Upper lobe of left lung (tissue), 6 donors: ENCODE data around the gene KRT71. TPM values are rescaled to one million over a fixed set of nuclear protein-coding genes. Genes with fewer than 3 reads are reported as not detected.

Experiments used
- ATAC-seq, 2 donors: fragments of 200-7000 bp; cut with Tn5 transposase; one replicate each; pipeline ENCODE4 v1.9.1; 2022; ENCODE audit warnings: mild to moderate bottlenecking in 2 of 2, moderate library complexity in 2 of 2; ENCODE audit not compliant: low FRiP score in 2 of 2
- DNase-seq, 2 donors: peaks; one replicate each; pipeline ENCODE4 v3.0.0-alpha.2; 2019 to 2020
- H3K27ac ChIP-seq, 4 donors: fragments of 200-600 bp; sonication (generic); one replicate each; pipeline ENCODE4 v1.5.1; 2016 to 2019
- H3K27me3 ChIP-seq, 4 donors: fragments of 200-600 bp; sonication (generic); one replicate each; pipeline ENCODE4 v1.5.1; 2017 to 2019
- H3K36me3 ChIP-seq, 4 donors: fragments of 200-600 bp; sonication (generic); one replicate each; pipeline ENCODE4 v1.5.1; 2016 to 2019
- H3K4me1 ChIP-seq, 4 donors: fragments of 200-600 bp; sonication (generic); one replicate each; pipeline ENCODE4 v1.5.1; 2018 to 2019
- H3K4me3 ChIP-seq, 4 donors: fragments of 200-600 bp; sonication (generic); one replicate each; pipeline ENCODE4 v1.5.1; 2017 to 2019; ENCODE audit warnings: mild to moderate bottlenecking in 2 of 4, moderate library complexity in 1 of 4
- H3K9me3 ChIP-seq, 4 donors: fragments of 200-600 bp; sonication (generic); one replicate each; pipeline ENCODE4 v1.5.1; 2018 to 2019
- CTCF ChIP-seq, 6 experiments: fragments of 450-650 bp in 4 of 6; fragments of 200-600 bp in 2 of 6; sonication (generic) in 2 of 6; IDR thresholded peaks; one replicate each; pipeline ENCODE4 v1.5.1; 2016 to 2019; ENCODE audit warnings: antibody characterized with exemption in 6 of 6
- EP300 ChIP-seq, 4 donors: sonication (generic); formaldehyde crosslinking; IDR thresholded peaks; one replicate each; pipeline ENCODE4 v1.5.1; 2017; ENCODE audit warnings: antibody characterized with exemption in 4 of 4, control low read depth in 2 of 4
- POLR2A ChIP-seq, 4 donors: fragments of 450-650 bp; IDR thresholded peaks; one replicate each; pipeline ENCODE4 v1.5.1; 2016 to 2017; ENCODE audit warnings: antibody characterized with exemption in 4 of 4, mild to moderate bottlenecking in 2 of 4
- POLR2AphosphoS5 ChIP-seq, 2 donors: sonication (generic); formaldehyde crosslinking; IDR thresholded peaks; one replicate each; pipeline ENCODE4 v1.5.1; 2017; ENCODE audit warnings: antibody characterized with exemption in 2 of 2
- WGBS, 2 donors: methylation state at CpG; one replicate each; pipeline ENCODE4 v1.1.5; 2017 to 2018; 5-methylcytosine and 5-hydroxymethylcytosine counted together
- total RNA-seq, 6 donors: library from RNA; depleted of rRNA in 4 of 6; stranded (reverse); fragments of >200 nt in 4 of 6; gene quantifications; one replicate each; pipeline versions ENCODE4 v1.1.0 to v1.2.1, GENCODE V29; 2016 to 2021
- donor health status: DM: no; HTN: no; CAD: no; lungs with moderate emphysema.
- donor health status: DM: no; HTN: yes; CAD: no; lungs with severe emphysema.

KRT71 gene
- total RNA-seq, 6 donors from 2014 or later = not detected

GRCh38 chr12:52525661-52526499, 27.1 kb downstream of the KRT71 start:
- no peak for TF ChIP-seq POLR2AphosphoS5 (IDR thresholded peaks at IDR 0.05)
- TF ChIP-seq POLR2A (IDR thresholded peaks at IDR 0.05) = no peak
- TF ChIP-seq CTCF (IDR thresholded peaks at IDR 0.05) = no peak
- TF ChIP-seq EP300 (IDR thresholded peaks at IDR 0.05) = no peak
- no peaks in the 10 kb centered on the region for H3K4me1 ChIP-seq
- H3K4me3 ChIP-seq = no peak overlapping the region
- ATAC-seq (no peak), DNase-seq (no peak)
- 79 to 91% methylated on average over 10 to 12 of the region's 13 CpGs for WGBS, 2 donors
- H3K27ac ChIP-seq = no peak overlapping the region
- no peaks in the 10 kb centered on the region for H3K36me3 ChIP-seq
- no peaks in the 10 kb centered on the region for H3K27me3 ChIP-seq
- H3K9me3 ChIP-seq = no peaks in the 10 kb centered on the region

- Histone ChIP-seq H3K27me3 (no peaks in the 10 kb centered on the region), H3K4me3 (no peak overlapping the region)
- 74 to 75% methylated on average over 5 of the region's 5 CpGs for WGBS, 2 donors
These were observed 27.9 kb downstream of the KRT71 start for GRCh38 chr12:52524898-52525591.

GRCh38 chr12:52524241-52524897, 28.6 kb downstream of the KRT71 start:
- peak in 1 of 2 donors; percentile 18 for DNase-seq
- Histone ChIP-seq H3K4me3 (no peak overlapping the region), H3K9me3 (no peaks in the 10 kb centered on the region), H3K27ac (no peak overlapping the region), H3K36me3 (no peaks in the 10 kb centered on the region), H3K27me3 (no peaks in the 10 kb centered on the region), H3K4me1 (no peaks in the 10 kb centered on the region)
- no peak for ATAC-seq
- TF ChIP-seq CTCF (IDR thresholded peaks at IDR 0.05) (no peak), POLR2AphosphoS5 (IDR thresholded peaks at IDR 0.05) (no peak), POLR2A (IDR thresholded peaks at IDR 0.05) (no peak), EP300 (IDR thresholded peaks at IDR 0.05) (no peak)
- WGBS, 2 donors = 64 to 70% methylated on average over 3 to 6 of the region's 6 CpGs

More at GRCh38 chr12:52524898-52525591, 27.9 kb downstream of the KRT71 start:
- H3K9me3 ChIP-seq = no peaks in the 10 kb centered on the region
- no peaks in the 10 kb centered on the region for H3K4me1 ChIP-seq
- no peak for ATAC-seq
- H3K27ac ChIP-seq = no peak overlapping the region
- no peaks in the 10 kb centered on the region for H3K36me3 ChIP-seq
- DNase-seq = no peak
- TF ChIP-seq POLR2AphosphoS5 (IDR thresholded peaks at IDR 0.05) (no peak), CTCF (IDR thresholded peaks at IDR 0.05) (no peak), EP300 (IDR thresholded peaks at IDR 0.05) (no peak), POLR2A (IDR thresholded peaks at IDR 0.05) (no peak)

- Histone ChIP-seq H3K4me1 (no peaks in the 10 kb centered on the region), H3K4me3 (no peak overlapping the region), H3K27ac (no peak overlapping the region), H3K36me3 (no peaks in the 10 kb centered on the region), H3K27me3 (no peaks in the 10 kb centered on the region), H3K9me3 (no peaks in the 10 kb centered on the region)
- DNase-seq = no peak
- no peak for TF ChIP-seq POLR2AphosphoS5 (IDR thresholded peaks at IDR 0.05)
- TF ChIP-seq POLR2A (IDR thresholded peaks at IDR 0.05) = no peak
- no peak for TF ChIP-seq EP300 (IDR thresholded peaks at IDR 0.05)
- no peak for TF ChIP-seq CTCF (IDR thresholded peaks at IDR 0.05)
- no peak for ATAC-seq
- WGBS, 2 donors = 83 to 88% methylated on average over 3 to 4 of the region's 4 CpGs
These were observed 29.1 kb downstream of the KRT71 start for GRCh38 chr12:52523824-52524223.
